Activated naive CD8-positive, alpha-beta T cell treated with anti-CD3 and anti-CD28 coated beads, Interleukin-2, amount 10 ng/mL, durations not matched to agents 7 days and 5 days (primary cell): ENCODE measurements around the gene BTG3. TPM values are rescaled to one million over a fixed set of nuclear protein-coding genes. Genes with fewer than 3 reads are reported as not detected.

Experiments
- ATAC-seq: fragments of 150-1000 bp; cut with Tn5 transposase; one replicate; pipeline ENCODE4 v1.10.0; 2021; ENCODE audit warnings: low read depth, moderate library complexity
- POLR2A ChIA-PET: fragments of 350-600 bp; sonication (Branson Sonifier 250); formaldehyde crosslinking; loops from one replicate; lab custom pipeline; 2021; ENCODE audit warnings: antibody characterized with exemption; lab: Charles Lee
- DNase-seq: peaks from one replicate; pipeline ENCODE4 v3.0.0; 2021
- H3K27ac Mint-ChIP-seq: one replicate; pipeline ENCODE4 v1.8.0; 2022; ENCODE audit warnings: mild to moderate bottlenecking, mixed read lengths
- H3K27me3 Mint-ChIP-seq: one replicate; pipeline ENCODE4 v1.8.0; 2022; ENCODE audit warnings: mild to moderate bottlenecking, moderate library complexity, mixed read lengths
- H3K36me3 Mint-ChIP-seq: one replicate; pipeline ENCODE4 v1.8.0; 2021; ENCODE audit warnings: mild to moderate bottlenecking, mixed read lengths
- H3K4me1 Mint-ChIP-seq: one replicate; pipeline ENCODE4 v1.8.0; 2021; ENCODE audit warnings: mixed read lengths
- H3K4me3 Mint-ChIP-seq: one replicate; pipeline ENCODE4 v1.8.0; 2022; ENCODE audit warnings: mild to moderate bottlenecking, moderate library complexity, mixed read lengths
- H3K9me3 Mint-ChIP-seq: one replicate; pipeline ENCODE4 v1.8.0; 2021; ENCODE audit warnings: mixed read lengths
- total RNA-seq, 2 experiments: library from RNA; stranded (reverse); gene quantifications; one replicate each; pipeline ENCODE4 v1.2.3, GENCODE V29; 2021

BTG3 gene
- total RNA-seq, 2 experiments from 2014 or later = 36.0 to 37.3 TPM

DNA sequence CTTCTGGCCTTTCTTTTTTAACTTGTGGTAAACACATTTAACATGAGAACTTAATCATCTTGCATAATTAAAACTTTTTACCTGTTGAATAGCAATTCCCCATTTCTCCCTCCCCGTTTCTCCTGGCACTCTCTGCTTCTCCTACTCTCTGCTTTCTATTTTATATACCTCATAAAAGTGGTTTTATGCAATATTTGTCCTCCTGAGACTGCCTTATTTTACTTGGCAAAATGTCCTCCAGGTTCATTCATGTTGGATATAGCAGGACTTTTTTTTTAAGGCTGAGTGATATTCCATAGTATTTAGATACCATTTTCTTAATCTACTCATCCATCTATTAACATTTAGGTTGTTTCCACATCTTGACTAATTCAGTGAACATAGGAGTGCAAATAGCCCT lies 35.0 kb downstream of the BTG3 start:
- Mint-ChIP-seq H3K36me3 (no peaks in the 10 kb centered on the region), H3K27me3 (peaks cover 3% of the 10 kb centered on the region), H3K9me3 (no peaks in the 10 kb centered on the region), H3K27ac (no peak overlapping the region), H3K4me1 (no peaks in the 10 kb centered on the region), H3K4me3 (no peak overlapping the region)
- no peak for ATAC-seq
- POLR2A ChIA-PET = no interaction called here
- DNase-seq = no peak

DNA sequence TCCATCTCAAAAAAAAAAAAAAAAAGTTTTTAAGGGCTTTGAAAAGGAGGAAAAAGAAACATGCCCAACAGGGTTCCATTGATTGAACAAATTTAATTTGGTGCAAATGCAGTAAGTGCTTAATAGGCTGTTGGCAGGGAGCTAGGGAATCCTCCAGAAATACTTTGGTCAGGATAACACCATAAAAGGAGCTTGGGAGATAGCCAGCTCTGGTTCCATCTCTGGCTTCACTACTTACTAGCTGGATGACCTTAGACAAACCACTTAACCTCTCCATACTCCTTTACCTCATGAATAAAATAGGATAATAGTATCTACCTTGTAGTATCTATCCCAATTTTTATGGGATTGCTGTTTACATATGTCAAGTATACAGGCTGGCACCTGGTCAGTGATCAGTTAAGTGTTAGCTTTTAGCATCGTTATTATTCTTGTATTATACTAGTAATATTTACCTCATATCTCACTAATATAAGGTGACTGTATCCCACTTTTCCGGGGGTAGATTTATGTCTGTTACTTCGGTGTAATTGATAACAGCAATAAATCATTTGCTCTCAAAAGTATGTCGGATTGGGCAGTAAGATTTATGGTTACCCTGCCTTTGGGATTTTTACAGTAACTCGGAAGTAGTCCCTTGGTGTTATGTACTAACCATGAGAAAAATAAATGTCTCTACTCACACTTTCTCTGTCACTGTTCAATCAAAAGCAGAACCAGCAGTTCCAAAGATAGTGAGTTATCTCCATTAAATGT lies 36.4 kb downstream of the BTG3 start:
- POLR2A ChIA-PET = no interaction called here
- Mint-ChIP-seq H3K4me1 (no peaks in the 10 kb centered on the region), H3K27me3 (peaks cover 3% of the 10 kb centered on the region), H3K9me3 (no peaks in the 10 kb centered on the region), H3K4me3 (no peak overlapping the region), H3K27ac (no peak overlapping the region), H3K36me3 (no peaks in the 10 kb centered on the region)
- ATAC-seq (no peak), DNase-seq (no peak)

DNA sequence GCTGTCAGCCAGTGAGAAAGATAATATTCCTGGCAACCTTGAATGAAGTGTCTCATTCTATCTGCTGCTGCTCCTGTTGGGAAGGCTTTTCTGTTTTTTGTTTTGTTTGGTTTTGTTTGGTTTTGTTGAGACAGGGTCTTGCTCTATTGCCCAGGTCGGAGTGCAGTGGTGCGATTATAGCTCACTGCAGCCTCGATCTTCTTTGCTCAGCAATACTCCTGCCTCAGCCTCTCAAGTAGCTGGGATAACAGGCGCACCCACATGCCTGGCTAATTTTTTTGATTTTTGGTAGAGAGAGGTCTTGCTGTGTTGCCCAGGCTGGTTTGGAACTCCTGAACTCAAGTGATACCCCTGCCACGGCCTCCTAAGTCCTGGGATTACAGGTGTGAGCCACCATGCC lies 37.6 kb downstream of the BTG3 start:
- ATAC-seq (no peak), DNase-seq (no peak)
- Mint-ChIP-seq H3K4me3 (no peak overlapping the region), H3K27ac (no peak overlapping the region), H3K27me3 (peaks cover 3% of the 10 kb centered on the region), H3K9me3 (no peaks in the 10 kb centered on the region), H3K4me1 (no peaks in the 10 kb centered on the region), H3K36me3 (no peaks in the 10 kb centered on the region)
- POLR2A ChIA-PET = no interaction called here

DNA sequence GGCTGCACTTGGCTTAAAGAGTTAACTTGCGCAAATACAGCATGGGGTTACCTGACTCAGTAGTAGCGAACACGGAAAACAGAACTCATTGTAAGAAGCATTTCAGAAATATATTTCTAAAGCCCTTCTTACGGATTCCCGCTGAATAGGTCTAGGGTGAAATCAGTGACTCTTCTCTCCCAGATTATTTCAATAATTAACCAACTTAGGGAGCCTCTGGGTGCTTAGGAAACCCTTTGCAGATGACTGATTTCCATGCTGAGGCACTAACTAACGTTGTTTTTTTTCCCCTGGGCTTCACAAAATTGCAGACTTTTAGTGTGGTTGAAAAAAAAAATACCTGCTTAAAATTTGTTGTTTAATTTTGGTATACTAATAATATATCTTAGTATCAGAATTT lies 40.3 kb downstream of the BTG3 start:
- Mint-ChIP-seq H3K4me3 (no peak overlapping the region), H3K36me3 (no peaks in the 10 kb centered on the region), H3K9me3 (no peaks in the 10 kb centered on the region), H3K27ac (no peak overlapping the region), H3K27me3 (peaks cover 3% of the 10 kb centered on the region), H3K4me1 (no peaks in the 10 kb centered on the region)
- ATAC-seq (no peak), DNase-seq (no peak)
- POLR2A ChIA-PET = no interaction called here

DNA sequence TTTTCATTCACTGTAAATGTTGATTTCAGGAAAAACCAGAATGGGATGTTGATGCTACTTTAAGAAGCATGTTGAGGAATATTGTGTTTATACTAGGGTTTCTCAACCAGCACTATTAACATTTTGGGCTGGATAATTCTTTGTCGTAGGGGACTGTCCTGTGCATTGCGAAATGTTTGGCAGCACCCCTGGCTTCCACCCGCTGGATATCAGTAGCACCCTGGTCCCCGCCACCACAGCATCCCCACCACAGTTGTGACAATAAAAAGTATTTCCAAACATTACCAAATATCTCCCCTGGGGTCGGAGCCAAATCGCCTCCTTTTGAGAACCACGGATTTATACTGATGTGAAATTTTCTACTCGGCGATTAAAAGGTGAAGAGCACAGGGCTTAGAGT lies 41.9 kb downstream of the BTG3 start:
- Mint-ChIP-seq H3K4me1 (no peaks in the 10 kb centered on the region), H3K27me3 (peaks cover 3% of the 10 kb centered on the region), H3K4me3 (no peak overlapping the region), H3K36me3 (no peaks in the 10 kb centered on the region), H3K27ac (no peak overlapping the region), H3K9me3 (no peaks in the 10 kb centered on the region)
- DNase-seq (no peak), ATAC-seq (no peak)
- POLR2A ChIA-PET = no interaction called here

DNA sequence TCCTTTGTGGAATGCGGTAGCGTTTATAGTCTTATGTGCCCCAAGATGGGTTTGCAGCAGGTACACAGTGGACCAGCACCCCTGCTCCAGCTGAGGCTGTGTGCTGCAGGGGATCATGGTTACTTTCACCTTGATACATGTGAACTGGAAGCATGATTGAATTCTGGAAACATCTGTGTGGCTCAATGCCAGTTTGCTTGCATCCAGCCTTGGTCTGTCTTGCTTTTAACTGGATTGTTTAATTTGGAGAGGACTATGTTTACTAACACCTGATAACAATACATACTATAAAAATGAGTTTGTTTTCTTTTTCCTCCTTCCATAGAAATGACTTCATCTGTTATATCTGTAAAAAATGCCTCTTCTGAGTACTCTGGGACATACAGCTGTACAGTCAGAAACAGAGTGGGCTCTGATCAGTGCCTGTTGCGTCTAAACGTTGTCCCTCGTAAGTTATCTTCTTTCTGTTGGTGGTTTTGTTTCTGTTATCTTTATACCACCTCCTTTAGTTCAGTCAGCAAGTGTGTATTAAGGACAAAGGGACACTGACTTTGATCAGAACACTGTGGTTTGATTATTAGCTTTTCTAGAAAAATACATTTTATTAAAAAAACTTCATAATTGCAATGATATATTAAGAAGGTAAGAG lies 52.2 kb downstream of the BTG3 start:
- H3K4me3 Mint-ChIP-seq = no peak overlapping the region
- H3K27ac Mint-ChIP-seq = no peak overlapping the region
- H3K4me1 Mint-ChIP-seq = no peaks in the 10 kb centered on the region
- POLR2A ChIA-PET = no interaction called here
- no peaks in the 10 kb centered on the region for H3K9me3 Mint-ChIP-seq
- H3K36me3 Mint-ChIP-seq = no peaks in the 10 kb centered on the region
- H3K27me3 Mint-ChIP-seq = peaks cover 2% of the 10 kb centered on the region
- DNase-seq (no peak), ATAC-seq (no peak)

DNA sequence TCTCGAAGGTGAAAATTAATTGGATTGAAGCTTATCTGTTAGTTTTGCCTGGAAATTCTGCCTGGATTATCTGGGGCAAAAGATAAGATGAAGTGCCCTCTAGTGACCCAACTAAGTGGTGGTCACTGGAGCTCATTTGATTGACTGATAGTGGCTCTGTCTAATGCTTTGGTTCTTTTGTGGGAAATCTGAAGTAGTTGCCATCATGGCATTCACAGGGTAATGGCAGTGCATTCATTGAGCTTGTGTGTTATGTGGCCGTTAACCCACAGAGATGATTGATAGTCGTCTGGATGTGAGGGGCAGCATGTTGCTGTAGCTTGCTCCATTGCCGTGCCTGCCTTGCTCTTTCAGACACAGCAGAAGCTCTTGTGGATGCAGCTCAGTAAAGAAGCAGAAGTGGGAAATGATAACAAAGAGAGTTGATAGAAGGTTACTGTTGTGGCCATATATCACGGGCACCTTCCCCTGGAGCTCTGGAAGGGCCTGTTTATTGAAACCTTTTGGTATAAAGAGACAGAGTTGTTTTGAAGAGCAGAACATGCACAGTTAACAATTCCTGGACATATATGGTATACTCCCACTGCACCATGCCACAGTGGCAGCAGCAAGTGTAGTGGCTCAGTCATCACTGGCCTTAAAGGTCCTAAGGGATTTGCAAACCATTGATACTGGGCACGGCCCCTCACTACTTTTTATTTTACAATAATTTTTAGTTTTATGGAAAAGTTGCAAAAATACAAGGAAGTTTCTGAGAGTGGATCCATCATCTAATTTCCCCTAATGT lies 57.8 kb downstream of the BTG3 start:
- no peak for ATAC-seq
- Mint-ChIP-seq H3K4me1 (no peaks in the 10 kb centered on the region), H3K36me3 (no peaks in the 10 kb centered on the region), H3K27ac (no peak overlapping the region), H3K27me3 (no peaks in the 10 kb centered on the region), H3K9me3 (no peaks in the 10 kb centered on the region), H3K4me3 (no peak overlapping the region)
- POLR2A ChIA-PET = no interaction called here
- no peak for DNase-seq

DNA sequence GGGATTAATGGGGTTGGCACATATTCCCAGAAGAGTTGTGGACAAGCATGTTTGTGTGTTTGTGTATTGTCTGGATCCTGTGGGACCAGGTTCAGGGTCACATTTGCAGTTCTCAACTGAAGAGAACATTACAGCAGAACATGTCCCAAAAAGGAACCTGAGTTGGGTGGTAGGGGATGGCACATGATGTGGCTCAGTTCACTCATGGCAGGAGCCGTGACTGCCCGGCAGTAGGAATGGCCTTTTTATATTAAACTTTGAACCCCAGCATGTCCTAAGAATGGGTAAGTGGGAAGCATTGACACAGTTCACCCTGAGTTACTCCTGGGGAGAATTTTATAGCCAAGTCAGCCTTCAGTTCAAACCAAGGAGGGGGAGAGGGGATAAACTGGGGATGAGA lies 58.6 kb downstream of the BTG3 start:
- ATAC-seq (no peak), DNase-seq (no peak)
- H3K36me3 Mint-ChIP-seq = no peaks in the 10 kb centered on the region
- no peaks in the 10 kb centered on the region for H3K4me1 Mint-ChIP-seq
- H3K27me3 Mint-ChIP-seq = no peaks in the 10 kb centered on the region
- H3K4me3 Mint-ChIP-seq = no peak overlapping the region
- H3K9me3 Mint-ChIP-seq = no peaks in the 10 kb centered on the region
- H3K27ac Mint-ChIP-seq = no peak overlapping the region
- POLR2A ChIA-PET = no interaction called here

DNA sequence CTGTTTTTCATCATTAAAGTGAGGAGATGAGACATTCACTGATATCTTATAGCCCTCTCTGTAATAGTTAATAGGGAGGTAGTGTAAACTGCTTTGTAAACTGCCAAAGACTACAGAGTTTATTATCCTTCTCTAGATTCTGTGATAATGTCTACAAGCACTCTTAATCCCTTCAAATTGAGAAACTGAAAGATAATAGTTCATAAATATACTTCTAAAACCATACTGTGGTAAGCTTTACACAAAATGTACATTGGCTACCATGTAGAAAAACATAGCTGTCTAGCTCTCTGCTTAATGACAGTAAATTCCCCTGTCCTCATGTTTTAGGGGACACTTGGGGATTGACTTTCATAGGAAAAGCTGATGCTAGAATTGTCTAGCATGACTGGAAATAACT lies 60.3 kb downstream of the BTG3 start:
- H3K36me3 Mint-ChIP-seq = no peaks in the 10 kb centered on the region
- DNase-seq (no peak), ATAC-seq (no peak)
- H3K4me1 Mint-ChIP-seq = no peaks in the 10 kb centered on the region
- H3K4me3 Mint-ChIP-seq = no peak overlapping the region
- POLR2A ChIA-PET = no interaction called here
- no peak overlapping the region for H3K27ac Mint-ChIP-seq
- H3K27me3 Mint-ChIP-seq = no peaks in the 10 kb centered on the region
- no peaks in the 10 kb centered on the region for H3K9me3 Mint-ChIP-seq

DNA sequence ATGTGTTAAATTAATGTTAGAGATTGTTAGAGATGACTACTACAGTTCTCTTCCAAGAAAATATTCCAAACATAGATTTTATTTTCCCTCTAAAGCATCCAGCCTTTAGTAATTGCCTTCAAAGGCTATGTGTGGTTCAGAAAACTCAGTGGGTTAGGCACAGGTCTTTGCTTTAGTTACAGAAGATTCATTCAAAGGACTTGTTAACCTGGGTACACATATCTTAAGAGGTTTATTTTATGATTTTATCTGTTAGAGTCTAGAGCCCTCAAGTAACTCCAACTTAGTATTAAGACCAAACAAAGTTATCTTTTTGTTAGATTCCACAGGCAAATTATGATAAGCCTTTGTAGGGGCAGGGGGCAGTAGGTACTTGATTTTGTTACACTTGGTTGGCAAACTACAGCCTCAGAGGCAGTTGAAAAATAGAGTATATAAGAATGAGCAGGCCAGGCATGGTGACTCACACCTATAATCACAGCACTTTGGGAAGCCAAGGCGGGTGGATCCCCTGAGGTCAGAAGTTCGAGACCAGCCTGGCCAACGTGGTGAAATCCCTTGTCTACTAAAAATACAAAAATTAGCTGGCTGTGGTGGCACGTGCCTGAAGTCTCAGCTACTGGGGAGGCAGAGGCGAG lies 61.9 kb downstream of the BTG3 start:
- no peak for DNase-seq
- POLR2A ChIA-PET = no interaction called here

DNA sequence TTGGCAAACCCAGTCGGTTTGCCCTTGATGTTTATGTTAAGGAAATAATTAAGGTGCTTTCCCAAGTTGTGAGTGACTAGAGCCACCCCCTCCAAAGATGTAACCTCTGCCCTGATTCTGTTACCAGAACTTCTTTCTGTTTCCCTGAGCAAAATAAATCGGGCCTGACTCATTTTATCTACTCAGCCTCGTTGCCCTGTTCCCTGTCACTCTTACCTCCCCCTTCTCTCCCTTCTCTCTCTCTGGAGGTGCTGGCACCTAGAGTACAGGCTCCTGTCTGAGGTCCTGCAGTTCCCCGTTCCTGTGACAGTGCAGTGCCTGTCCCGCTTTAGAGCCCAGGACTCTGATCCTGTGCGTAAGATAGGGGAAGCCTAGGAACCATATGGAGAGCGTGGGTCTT lies 64.4 kb downstream of the BTG3 start:
- no peak overlapping the region for H3K4me3 Mint-ChIP-seq
- POLR2A ChIA-PET = no interaction called here
- ATAC-seq = no peak

More for the DNA sequence above, 61.9 kb downstream of the BTG3 start:
- no peaks in the 10 kb centered on the region for H3K27me3 Mint-ChIP-seq
- H3K36me3 Mint-ChIP-seq = no peaks in the 10 kb centered on the region
- no peaks in the 10 kb centered on the region for H3K4me1 Mint-ChIP-seq
- no peak overlapping the region for H3K4me3 Mint-ChIP-seq
- no peak for ATAC-seq
- no peaks in the 10 kb centered on the region for H3K9me3 Mint-ChIP-seq
- H3K27ac Mint-ChIP-seq = no peak overlapping the region

DNA sequence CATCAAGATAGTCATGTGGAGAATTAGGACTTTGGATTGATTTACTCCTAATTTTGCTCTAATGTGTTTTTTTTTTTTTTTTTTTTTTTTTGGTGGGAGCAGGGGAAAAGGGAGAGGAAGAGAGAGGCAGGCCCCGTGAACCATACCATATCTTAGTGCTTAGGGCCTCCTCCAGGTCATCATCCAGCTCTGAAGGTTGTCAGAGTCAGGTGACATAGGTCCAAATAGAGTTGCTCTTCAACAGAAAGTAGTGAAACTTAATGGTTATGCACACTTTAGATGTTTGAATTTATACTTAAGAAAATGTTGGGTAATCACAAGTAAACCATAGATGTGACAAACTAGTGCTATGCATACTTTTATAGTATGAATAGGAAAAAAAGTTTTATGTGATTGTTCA lies 67.7 kb downstream of the BTG3 start:
- POLR2A ChIA-PET = no interaction called here
- Mint-ChIP-seq H3K4me3 (no peak overlapping the region), H3K4me1 (no peaks in the 10 kb centered on the region), H3K36me3 (no peaks in the 10 kb centered on the region), H3K9me3 (no peaks in the 10 kb centered on the region), H3K27ac (no peak overlapping the region), H3K27me3 (peaks cover 4% of the 10 kb centered on the region)
- no peak for ATAC-seq
- no peak for DNase-seq

More for the DNA sequence above, 64.4 kb downstream of the BTG3 start:
- Mint-ChIP-seq H3K9me3 (no peaks in the 10 kb centered on the region), H3K27me3 (no peaks in the 10 kb centered on the region), H3K27ac (no peak overlapping the region), H3K4me1 (no peaks in the 10 kb centered on the region), H3K36me3 (no peaks in the 10 kb centered on the region)
- DNase-seq = no peak
